GM18520 (cell line): Measurements from ENCODE around the gene AFDN.

Source experiments
- ATAC-seq: cut with Tn5 transposase; IDR thresholded peaks from one replicate; pipeline ENCODE4 v1.9.1; 2021; ENCODE audit not compliant: unreplicated experiment

The AFDN gene

DNA sequence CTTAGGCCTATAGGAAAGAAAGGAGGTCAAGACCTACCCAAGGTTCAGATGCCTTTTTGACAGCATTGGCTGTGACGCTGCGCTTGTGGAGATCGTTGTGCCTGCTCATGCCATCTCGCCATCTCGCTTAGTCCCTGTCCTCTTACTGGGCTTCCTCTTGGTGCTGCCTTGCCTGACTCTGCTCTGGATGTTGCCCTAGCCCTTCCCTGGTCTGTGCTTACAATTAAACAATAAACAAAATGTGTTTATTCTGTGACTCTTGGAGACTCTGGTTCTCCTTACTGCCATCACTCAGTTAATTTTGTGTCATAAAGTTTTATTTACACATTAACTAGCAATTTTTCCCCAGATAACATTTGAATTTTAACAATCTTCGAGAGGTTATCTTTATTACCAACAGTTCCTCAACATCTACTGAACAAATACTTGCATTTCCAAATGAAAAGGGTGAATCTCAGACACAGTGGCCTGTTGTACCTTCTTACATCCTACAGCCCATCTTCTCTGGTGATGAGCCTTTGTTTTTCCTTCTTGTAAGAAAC, 11.6 kb downstream of the AFDN start:
- ATAC-seq: no peak

- ATAC-seq: no peak
Observed at GRCh38 chr6:167839343-167839742, 12.6 kb downstream of the AFDN start.

DNA sequence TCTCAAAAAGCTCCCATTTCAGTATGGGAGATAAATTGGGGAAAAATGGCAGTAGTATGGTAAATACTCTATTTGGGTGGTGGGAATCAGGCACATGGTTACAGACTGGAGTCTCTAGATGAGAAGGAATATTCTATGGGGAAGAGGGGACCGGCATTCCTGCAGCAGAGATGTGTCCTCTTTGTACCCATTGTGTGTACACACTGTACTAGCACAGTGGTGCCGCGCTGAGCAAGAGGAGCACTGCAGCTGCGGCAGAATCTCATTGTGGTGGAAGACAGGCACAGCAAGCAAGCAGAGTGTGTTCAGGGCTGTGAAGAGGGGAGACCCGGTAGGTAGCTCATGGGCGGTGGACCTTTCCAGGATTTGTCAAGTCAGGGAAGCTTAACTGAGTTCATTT, 13.0 kb downstream of the AFDN start:
- ATAC-seq: no peak

- ATAC-seq: no peak
Observed at GRCh38 chr6:167840160-167840525, 13.4 kb downstream of the AFDN start.

DNA sequence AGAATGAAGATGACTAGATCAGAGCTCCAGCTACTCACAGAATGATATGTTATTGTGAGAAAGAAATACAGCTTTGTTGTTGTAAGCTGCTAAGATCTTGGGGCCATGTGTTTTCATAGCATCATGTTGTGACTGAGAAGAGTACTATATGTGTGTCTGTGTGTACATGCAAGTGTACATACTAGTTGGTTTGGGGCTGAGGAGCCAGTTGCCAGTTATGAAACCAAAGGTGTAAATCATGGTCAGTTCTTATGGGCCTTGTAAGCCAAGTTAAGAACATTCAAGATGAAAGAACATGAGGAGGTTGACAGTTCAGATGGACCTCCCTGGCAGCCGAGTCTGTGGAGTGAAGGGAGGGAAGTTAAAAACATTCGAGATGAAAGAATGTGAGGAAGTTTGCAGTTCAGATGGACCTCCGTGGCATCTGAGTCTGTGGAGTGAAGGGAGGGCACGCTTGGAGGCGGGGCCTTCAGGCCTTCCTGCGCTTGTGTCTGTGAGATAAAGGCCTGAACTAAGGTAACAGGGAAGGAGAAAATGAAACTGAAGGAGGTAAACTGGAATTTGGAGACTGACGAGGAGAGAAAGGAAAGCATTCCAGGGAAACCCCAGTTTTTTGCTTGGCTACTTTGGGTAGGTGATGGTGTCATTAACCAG, 13.9 kb downstream of the AFDN start:
- ATAC-seq: no peak

- ATAC-seq: no peak
Observed at GRCh38 chr6:167841981-167842380, 15.3 kb downstream of the AFDN start.

DNA sequence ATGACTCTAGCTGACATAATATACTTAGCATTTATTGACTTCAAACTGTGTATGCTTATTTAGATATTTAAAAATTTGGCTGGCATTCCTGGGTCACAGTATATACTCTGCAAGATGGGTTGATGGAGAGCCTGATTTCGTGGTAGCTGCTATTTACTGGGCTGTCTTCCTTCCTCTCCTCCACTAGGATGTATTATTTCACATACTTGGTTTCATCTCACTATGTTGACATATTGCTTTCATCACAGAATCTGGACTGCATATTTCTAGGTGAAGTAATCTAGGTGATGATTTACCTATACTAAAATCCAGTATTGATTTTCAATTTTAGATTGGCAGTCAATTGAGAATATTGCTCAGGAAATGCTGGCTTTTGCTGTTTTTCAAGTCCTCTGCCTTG, 15.7 kb downstream of the AFDN start:
- ATAC-seq: no peak

DNA sequence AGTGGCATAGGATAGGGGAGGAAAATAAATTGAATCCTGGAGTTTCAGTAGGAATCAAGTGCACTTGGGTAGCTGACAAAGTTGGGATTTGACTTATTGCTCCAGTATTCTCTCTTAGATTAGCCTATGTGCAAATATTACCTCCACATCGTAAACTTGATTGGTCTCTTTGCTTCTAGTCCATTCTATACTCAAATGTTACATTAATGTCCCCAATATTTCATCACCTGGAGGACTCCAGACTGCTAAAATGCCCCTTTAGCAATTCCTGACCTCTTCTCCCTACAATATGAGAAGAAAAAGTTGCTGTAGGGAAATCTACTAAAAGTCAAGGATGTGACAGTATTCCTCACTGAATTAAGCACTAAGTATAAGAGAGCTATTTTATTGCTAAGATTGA, 16.3 kb downstream of the AFDN start:
- ATAC-seq: no peak

DNA sequence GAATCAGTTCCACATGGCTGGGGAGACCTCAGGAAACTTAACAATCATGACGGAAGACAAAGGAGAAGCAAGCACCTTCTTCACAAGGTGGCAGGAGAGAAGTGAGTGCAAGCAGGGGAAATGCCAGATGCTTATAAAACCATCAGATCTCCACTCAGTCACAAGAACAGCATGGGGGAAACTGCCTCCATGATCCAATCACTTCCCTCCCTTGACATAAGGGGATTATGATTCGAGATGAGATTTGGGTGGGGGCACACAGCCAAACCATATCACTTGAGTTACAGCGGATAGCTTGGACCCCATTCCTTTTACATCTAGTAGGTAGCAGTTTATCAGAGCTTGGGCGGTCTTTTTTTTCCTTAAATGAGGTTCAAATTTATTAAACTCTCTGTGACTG, 19.1 kb downstream of the AFDN start:
- no peak for ATAC-seq

- no peak for ATAC-seq
Observed at GRCh38 chr6:167846997-167847606, 20.4 kb downstream of the AFDN start.

DNA sequence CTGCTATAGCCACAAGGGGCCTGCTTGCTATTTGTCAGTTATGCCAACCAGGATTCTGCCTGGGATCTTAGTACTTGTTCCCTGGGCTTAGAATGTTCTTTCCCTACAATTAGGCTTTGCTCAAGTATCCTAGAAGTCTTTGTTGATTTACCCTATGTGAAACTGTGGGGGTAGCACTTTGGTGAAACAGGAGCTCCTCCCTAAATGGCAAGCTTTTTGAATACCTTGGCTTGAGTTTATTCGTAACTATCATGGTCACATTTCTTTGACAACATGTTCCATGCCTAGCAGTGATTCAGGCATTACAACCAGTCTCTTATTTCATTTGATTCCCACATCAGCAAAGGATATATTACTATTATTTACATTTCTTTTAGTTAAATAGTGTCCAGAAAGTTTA, 21.2 kb downstream of the AFDN start:
- ATAC-seq: no peak

- no peak for ATAC-seq
Observed at GRCh38 chr6:167848783-167849182, 22.1 kb downstream of the AFDN start.

DNA sequence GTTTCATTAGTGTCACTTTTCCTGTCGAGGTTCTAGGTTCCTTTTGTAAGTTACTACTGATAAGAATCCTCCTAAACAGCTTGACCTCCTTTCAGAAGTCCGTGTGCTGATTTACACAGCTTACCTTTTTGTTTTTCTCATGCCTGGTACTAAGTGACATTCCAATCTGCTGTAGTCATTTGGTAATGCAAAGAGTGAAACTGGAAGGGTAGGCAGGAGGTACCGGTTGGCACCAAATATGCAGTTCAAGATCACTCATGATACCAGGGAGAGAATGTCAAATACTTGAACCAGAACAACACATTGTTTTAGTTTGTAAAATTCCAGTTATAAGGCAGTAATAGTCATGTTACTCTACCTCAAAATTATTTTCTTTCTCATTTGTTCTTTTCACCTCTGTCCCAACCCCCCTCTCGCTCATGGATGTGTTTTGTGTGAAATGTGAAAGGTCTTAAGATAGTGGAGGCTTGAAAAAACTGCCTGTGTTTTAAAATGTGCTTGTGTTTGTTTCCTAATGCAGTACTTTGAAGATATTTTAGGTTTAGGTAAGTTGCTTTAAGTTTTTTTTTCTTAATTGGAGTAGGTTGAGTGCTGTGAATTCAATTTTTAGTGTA, 23.2 kb downstream of the AFDN start:
- no peak for ATAC-seq

- ATAC-seq: no peak
Observed at GRCh38 chr6:167850782-167851181, 24.1 kb downstream of the AFDN start.

- no peak for ATAC-seq
Observed at GRCh38 chr6:167851370-167851952, 24.8 kb downstream of the AFDN start.

DNA sequence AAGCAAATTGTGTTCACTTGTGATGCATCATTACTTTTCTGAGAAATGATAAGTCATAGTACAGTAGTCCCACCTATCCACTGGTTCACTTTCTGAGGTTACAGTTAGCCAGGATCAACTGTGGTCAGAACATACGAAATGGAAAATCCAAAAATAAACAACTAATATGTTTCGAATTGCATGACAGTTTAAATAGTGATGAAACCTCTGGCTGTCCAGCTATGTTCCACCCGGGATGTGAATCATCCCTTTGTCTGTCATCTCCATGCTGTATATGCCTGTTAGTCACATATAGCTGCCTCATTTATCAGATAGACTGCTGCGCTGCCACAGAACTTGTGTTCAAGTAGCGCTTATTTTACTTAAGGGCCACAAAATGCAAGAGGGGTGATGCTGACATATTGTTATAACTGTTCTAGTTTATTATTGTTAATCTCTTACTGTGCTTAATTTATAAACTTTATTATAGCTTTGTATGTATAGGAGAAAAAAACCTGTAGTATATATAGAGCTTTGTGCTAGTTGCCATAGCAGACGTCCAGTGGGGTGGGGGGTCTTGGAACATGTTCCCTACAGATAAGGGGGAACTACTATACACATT, 29.2 kb downstream of the AFDN start:
- ATAC-seq: no peak

GRCh38 chr6:167856474-167856873, 29.8 kb downstream of the AFDN start:
- ATAC-seq: no peak

- ATAC-seq: no peak
Observed at GRCh38 chr6:167856999-167857660, 30.4 kb downstream of the AFDN start.

DNA sequence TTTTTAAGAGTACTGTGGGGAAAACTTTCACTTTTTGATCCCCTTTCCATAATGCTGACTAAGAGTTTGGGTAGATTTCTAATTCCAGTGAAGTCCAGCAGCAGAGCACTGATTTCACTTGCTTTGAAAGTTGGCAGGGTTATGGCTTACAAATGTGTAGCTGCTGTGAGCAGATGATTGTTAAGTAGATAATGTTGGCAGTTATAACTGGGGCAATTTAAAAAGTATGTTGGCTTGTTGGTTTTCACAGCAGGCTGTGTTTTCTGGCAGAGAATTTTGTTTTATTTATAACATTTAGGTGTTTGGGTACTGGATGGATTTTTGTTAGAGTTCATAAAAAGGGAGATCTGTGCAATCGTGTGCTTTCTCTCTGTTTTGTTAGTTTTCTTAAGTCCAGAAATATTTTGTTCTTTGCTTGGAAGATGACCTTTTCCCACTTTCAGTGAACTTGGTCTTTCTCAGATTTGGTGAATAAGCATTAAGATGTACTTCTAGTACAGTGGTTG, 31.4 kb downstream of the AFDN start:
- no peak for ATAC-seq

GRCh38 chr6:167858842-167859664, 32.3 kb downstream of the AFDN start:
- no peak for ATAC-seq
